ENCODE results near the gene SLC39A7. TPM values are rescaled to one million over a fixed set of nuclear protein-coding genes. Genes with fewer than 3 reads are reported as not detected.

Gene SLC39A7
- total RNA-seq, 1 experiment from 2014 or later, result 14.0 TPM

GRCh38 chr6:33161354-33162331 lies 39.0 kb upstream of the SLC39A7 start:
- Histone ChIP-seq H3K79me2 (ENCODE audit: low read length) (no peaks in the 10 kb centered on the region), H3K27me3 (ENCODE audit: low read length) (no peaks in the 10 kb centered on the region), H3K9me2 (replicated peaks; ENCODE audit: insufficient read depth, low read length) (no peaks in the 10 kb centered on the region), H2AFZ (ENCODE audit: low read length) (peak overlapping the region; percentile 97; the same call in 1 of the 2 replicates), H3K4me3 (ENCODE audit: low read length) (peak overlapping the region; percentile 58), H3K4me1 (ENCODE audit: low read length) (peaks cover 13% of the 10 kb centered on the region), H4K20me1 (ENCODE audit: insufficient read depth, low read depth, low read length) (no peaks in the 10 kb centered on the region), H3K27ac (ENCODE audit: low read length) (no peak overlapping the region), H3K9ac (ENCODE audit: low read length) (peak overlapping the region; percentile 69), H3K4me2 (ENCODE audit: low read depth, low read length, poor library complexity, severe bottlenecking) (peak overlapping the region; percentile 71), H3K9me3 (ENCODE audit: low read length) (no peaks in the 10 kb centered on the region), H3K36me3 (ENCODE audit: insufficient read depth, low read length) (no peaks in the 10 kb centered on the region)
- DNase-seq, result peak; percentile 90

- Histone ChIP-seq H4K20me1 (ENCODE audit: insufficient read depth, low read depth, low read length) (no peaks in the 10 kb centered on the region), H3K9me2 (replicated peaks; ENCODE audit: insufficient read depth, low read length) (no peaks in the 10 kb centered on the region), H3K4me2 (ENCODE audit: low read depth, low read length, poor library complexity, severe bottlenecking) (no peak overlapping the region), H3K79me2 (ENCODE audit: low read length) (no peaks in the 10 kb centered on the region), H3K4me3 (ENCODE audit: low read length) (no peak overlapping the region), H3K4me1 (ENCODE audit: low read length) (peaks cover 13% of the 10 kb centered on the region), H3K27me3 (ENCODE audit: low read length) (no peaks in the 10 kb centered on the region), H3K9me3 (ENCODE audit: low read length) (no peaks in the 10 kb centered on the region), H3K9ac (ENCODE audit: low read length) (no peak overlapping the region), H2AFZ (ENCODE audit: low read length) (no peak overlapping the region), H3K27ac (ENCODE audit: low read length) (no peak overlapping the region), H3K36me3 (ENCODE audit: insufficient read depth, low read length) (no peaks in the 10 kb centered on the region)
- DNase-seq, result no peak
These were observed 37.1 kb upstream of the SLC39A7 start for GRCh38 chr6:33163540-33163939.

- Histone ChIP-seq H3K4me2 (ENCODE audit: low read depth, low read length, poor library complexity, severe bottlenecking) (no peak overlapping the region), H3K9ac (ENCODE audit: low read length) (no peak overlapping the region), H3K9me2 (replicated peaks; ENCODE audit: insufficient read depth, low read length) (no peaks in the 10 kb centered on the region), H3K9me3 (ENCODE audit: low read length) (no peaks in the 10 kb centered on the region), H4K20me1 (ENCODE audit: insufficient read depth, low read depth, low read length) (no peaks in the 10 kb centered on the region), H2AFZ (ENCODE audit: low read length) (no peak overlapping the region), H3K4me3 (ENCODE audit: low read length) (no peak overlapping the region), H3K27ac (ENCODE audit: low read length) (no peak overlapping the region), H3K36me3 (ENCODE audit: insufficient read depth, low read length) (no peaks in the 10 kb centered on the region), H3K27me3 (ENCODE audit: low read length) (no peaks in the 10 kb centered on the region), H3K79me2 (ENCODE audit: low read length) (no peaks in the 10 kb centered on the region), H3K4me1 (ENCODE audit: low read length) (peaks cover 13% of the 10 kb centered on the region)
- DNase-seq, result no peak
These were observed 36.5 kb upstream of the SLC39A7 start for GRCh38 chr6:33164176-33164575.

GRCh38 chr6:33164665-33165373 lies 35.8 kb upstream of the SLC39A7 start:
- Histone ChIP-seq H3K9ac (ENCODE audit: low read length) (no peak overlapping the region), H3K27ac (ENCODE audit: low read length) (no peak overlapping the region), H3K79me2 (ENCODE audit: low read length) (no peaks in the 10 kb centered on the region), H3K4me3 (ENCODE audit: low read length) (no peak overlapping the region), H3K27me3 (ENCODE audit: low read length) (no peaks in the 10 kb centered on the region), H3K9me2 (replicated peaks; ENCODE audit: insufficient read depth, low read length) (no peaks in the 10 kb centered on the region), H3K4me1 (ENCODE audit: low read length) (peaks cover 17% of the 10 kb centered on the region), H3K4me2 (ENCODE audit: low read depth, low read length, poor library complexity, severe bottlenecking) (no peak overlapping the region), H3K36me3 (ENCODE audit: insufficient read depth, low read length) (no peaks in the 10 kb centered on the region), H4K20me1 (ENCODE audit: insufficient read depth, low read depth, low read length) (no peaks in the 10 kb centered on the region), H2AFZ (ENCODE audit: low read length) (no peak overlapping the region), H3K9me3 (ENCODE audit: low read length) (no peaks in the 10 kb centered on the region)
- DNase-seq, result no peak

GRCh38 chr6:33165581-33166258 lies 34.9 kb upstream of the SLC39A7 start:
- H3K4me1 ChIP-seq (ENCODE audit: low read length), result peaks cover 26% of the 10 kb centered on the region
- H4K20me1 ChIP-seq (ENCODE audit: insufficient read depth, low read depth, low read length), result no peaks in the 10 kb centered on the region
- no peaks in the 10 kb centered on the region for H3K9me3 ChIP-seq (ENCODE audit: low read length)
- no peaks in the 10 kb centered on the region for H3K9me2 ChIP-seq (replicated peaks; ENCODE audit: insufficient read depth, low read length)
- no peaks in the 10 kb centered on the region for H3K79me2 ChIP-seq (ENCODE audit: low read length)
- DNase-seq, result no peak
- H3K36me3 ChIP-seq (ENCODE audit: insufficient read depth, low read length), result no peaks in the 10 kb centered on the region
- no peak overlapping the region for H3K4me2 ChIP-seq (ENCODE audit: low read depth, low read length, poor library complexity, severe bottlenecking)
- H3K9ac ChIP-seq (ENCODE audit: low read length), result no peak overlapping the region
- no peaks in the 10 kb centered on the region for H3K27me3 ChIP-seq (ENCODE audit: low read length)
- H3K4me3 ChIP-seq (ENCODE audit: low read length), result no peak overlapping the region
- no peak overlapping the region for H2AFZ ChIP-seq (ENCODE audit: low read length)
- H3K27ac ChIP-seq (ENCODE audit: low read length), result no peak overlapping the region

- no peak overlapping the region for H2AFZ ChIP-seq (ENCODE audit: low read length)
- no peak overlapping the region for H3K4me2 ChIP-seq (ENCODE audit: low read depth, low read length, poor library complexity, severe bottlenecking)
- no peaks in the 10 kb centered on the region for H3K9me3 ChIP-seq (ENCODE audit: low read length)
- H3K36me3 ChIP-seq (ENCODE audit: insufficient read depth, low read length), result no peaks in the 10 kb centered on the region
- no peak overlapping the region for H3K27ac ChIP-seq (ENCODE audit: low read length)
- no peaks in the 10 kb centered on the region for H3K27me3 ChIP-seq (ENCODE audit: low read length)
- no peak overlapping the region for H3K4me3 ChIP-seq (ENCODE audit: low read length)
- no peaks in the 10 kb centered on the region for H3K79me2 ChIP-seq (ENCODE audit: low read length)
- no peaks in the 10 kb centered on the region for H3K9me2 ChIP-seq (replicated peaks; ENCODE audit: insufficient read depth, low read length)
- H3K9ac ChIP-seq (ENCODE audit: low read length), result no peak overlapping the region
- DNase-seq, result no peak
- no peaks in the 10 kb centered on the region for H4K20me1 ChIP-seq (ENCODE audit: insufficient read depth, low read depth, low read length)
- H3K4me1 ChIP-seq (ENCODE audit: low read length), result peaks cover 28% of the 10 kb centered on the region
These were observed 34.3 kb upstream of the SLC39A7 start for GRCh38 chr6:33166363-33166762.

GRCh38 chr6:33166811-33167210 lies 33.9 kb upstream of the SLC39A7 start:
- no peak overlapping the region for H3K9ac ChIP-seq (ENCODE audit: low read length)
- no peak overlapping the region for H2AFZ ChIP-seq (ENCODE audit: low read length)
- peaks cover 24% of the 10 kb centered on the region for H3K4me1 ChIP-seq (ENCODE audit: low read length)
- H4K20me1 ChIP-seq (ENCODE audit: insufficient read depth, low read depth, low read length), result no peaks in the 10 kb centered on the region
- no peak overlapping the region for H3K27ac ChIP-seq (ENCODE audit: low read length)
- H3K4me2 ChIP-seq (ENCODE audit: low read depth, low read length, poor library complexity, severe bottlenecking), result no peak overlapping the region
- H3K9me2 ChIP-seq (replicated peaks; ENCODE audit: insufficient read depth, low read length), result no peaks in the 10 kb centered on the region
- H3K4me3 ChIP-seq (ENCODE audit: low read length), result no peak overlapping the region
- no peaks in the 10 kb centered on the region for H3K36me3 ChIP-seq (ENCODE audit: insufficient read depth, low read length)
- DNase-seq, result no peak
- H3K27me3 ChIP-seq (ENCODE audit: low read length), result no peaks in the 10 kb centered on the region
- H3K79me2 ChIP-seq (ENCODE audit: low read length), result no peaks in the 10 kb centered on the region
- H3K9me3 ChIP-seq (ENCODE audit: low read length), result no peaks in the 10 kb centered on the region

Data from Karpas-422 (cell line).